HG03558 (cell line): Measurements from ENCODE around the gene DACT2.
"Not testable (repeated sequence)": the region's sequence is repeated elsewhere in the genome, so short reads cannot be mapped to it uniquely, and the experiment has no call there.

Experiments
- ATAC-seq: cut with Tn5 transposase; IDR thresholded peaks from one replicate; pipeline ENCODE4 v1.9.1; 2021; ENCODE audit warnings: moderate number of reproducible peaks; ENCODE audit not compliant: unreplicated experiment; ENCODE audit errors: extremely low read depth

Gene DACT2

DNA sequence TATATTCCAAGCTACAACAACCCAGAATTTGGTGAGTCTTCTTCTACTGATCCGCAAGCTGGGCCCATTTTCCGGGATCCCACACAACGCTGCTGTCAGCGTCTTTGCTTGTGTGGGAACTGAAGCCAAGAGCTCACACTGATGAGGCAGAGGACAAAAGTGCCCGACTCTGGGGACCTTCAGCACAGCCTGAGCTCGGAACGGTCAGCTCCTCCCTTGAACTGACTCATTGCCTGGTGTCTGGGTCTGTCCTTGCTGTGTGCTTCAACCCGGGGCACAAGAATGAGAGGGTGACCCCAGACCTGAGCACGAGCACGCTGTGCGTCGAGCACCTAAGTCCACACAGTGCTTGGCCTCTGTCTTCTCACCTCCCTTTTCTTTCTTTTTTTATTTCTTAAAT lies 33.5 kb downstream of the DACT2 start:
- ATAC-seq = no peak

DNA sequence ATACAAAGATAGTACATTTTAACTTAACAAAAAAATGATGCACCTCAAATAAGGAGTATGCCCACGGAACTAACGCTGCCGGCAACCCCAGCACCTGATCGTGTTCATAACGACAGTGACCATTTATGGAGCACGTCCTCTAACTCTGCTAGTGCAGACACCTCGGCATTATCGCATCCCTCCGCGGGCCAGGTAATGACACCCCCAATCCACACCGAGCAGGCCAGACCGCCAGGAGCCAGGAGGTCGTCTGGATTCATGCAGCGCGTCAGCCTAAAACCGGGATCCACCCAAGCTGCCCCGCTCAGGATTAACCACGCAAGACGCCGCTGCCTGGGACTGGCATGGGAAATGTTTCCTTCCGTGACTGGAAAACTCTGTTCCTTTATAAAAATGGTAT lies 34.1 kb downstream of the DACT2 start:
- no peak for ATAC-seq

DNA sequence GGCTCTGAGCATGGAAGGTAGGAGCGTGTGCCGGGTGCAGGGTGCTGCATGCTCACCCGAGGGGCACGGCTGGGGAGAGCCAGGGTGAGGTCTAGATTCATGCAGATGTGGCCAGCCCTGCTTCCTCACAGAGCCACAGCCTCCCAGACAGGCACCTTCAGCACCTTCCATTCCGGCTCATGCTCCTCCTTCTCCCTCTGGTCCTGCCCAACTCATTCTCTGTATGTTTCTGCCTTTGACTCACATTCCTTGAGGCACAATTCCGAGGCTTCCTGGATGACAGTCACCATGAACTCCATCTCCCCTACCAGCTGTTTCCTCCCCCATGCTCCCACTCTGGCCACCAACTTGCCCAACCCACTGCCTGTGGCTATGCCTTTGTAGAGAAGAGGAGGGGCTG lies 35.4 kb downstream of the DACT2 start:
- ATAC-seq = no peak

GRCh38 chr6:168283686-168284025 lies 35.9 kb downstream of the DACT2 start:
- ATAC-seq = no peak

DNA sequence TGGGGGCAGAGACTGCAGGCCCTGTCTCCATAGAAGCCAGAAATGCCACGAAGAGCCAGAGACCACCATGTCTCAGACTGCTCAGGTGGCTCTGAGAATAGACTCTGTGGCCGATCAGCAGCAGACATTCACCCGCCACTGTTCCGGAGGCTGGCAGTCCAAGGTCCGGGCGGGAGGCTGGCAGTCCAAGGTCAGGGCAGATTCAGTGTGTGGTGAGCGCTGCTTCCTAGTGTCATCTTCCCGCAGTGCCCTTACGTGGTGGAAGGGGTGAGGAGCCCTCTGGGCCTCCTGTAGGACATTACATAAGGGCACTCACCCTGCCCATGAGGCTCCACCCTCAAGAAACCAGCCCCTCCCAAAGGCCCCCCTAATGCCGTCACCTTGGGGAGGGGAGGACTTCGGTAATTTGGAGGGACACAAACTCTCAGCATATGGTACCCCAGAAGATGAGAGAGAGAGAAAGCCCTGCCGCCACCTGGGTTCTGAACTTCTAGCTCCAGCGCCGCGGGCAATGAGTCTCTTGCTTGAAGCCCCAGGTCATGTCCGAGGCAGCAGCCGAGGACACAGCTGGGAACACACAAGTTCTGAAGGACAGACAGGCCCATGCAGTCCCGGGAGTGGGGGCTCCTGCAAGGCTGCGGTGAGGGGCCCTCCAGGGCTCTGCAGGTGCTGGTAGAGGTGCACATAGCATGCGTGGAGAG lies 36.4 kb downstream of the DACT2 start:
- ATAC-seq = no peak

- ATAC-seq = no peak
These were observed 37.8 kb downstream of the DACT2 start for GRCh38 chr6:168281826-168282225.

- ATAC-seq = not testable (repeated sequence)
These were observed 38.3 kb downstream of the DACT2 start for GRCh38 chr6:168281314-168281713.

DNA sequence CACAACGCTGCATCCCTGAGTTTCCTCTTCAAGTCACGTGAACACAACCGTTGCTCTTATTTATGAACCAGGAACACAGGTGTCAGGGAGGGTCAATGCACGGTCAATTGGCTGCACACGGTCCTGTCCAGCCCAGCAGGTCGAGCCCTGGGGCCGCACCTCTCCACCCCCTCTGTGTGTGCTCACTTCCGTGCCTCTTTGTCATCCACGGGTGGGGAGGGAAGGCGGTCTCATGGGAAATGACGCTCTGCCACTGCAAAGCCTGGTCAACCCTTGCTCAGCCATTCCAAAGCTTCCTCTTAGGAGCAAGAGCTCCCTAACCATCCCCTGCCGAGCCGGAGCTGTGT lies 38.7 kb downstream of the DACT2 start:
- ATAC-seq = no peak

DNA sequence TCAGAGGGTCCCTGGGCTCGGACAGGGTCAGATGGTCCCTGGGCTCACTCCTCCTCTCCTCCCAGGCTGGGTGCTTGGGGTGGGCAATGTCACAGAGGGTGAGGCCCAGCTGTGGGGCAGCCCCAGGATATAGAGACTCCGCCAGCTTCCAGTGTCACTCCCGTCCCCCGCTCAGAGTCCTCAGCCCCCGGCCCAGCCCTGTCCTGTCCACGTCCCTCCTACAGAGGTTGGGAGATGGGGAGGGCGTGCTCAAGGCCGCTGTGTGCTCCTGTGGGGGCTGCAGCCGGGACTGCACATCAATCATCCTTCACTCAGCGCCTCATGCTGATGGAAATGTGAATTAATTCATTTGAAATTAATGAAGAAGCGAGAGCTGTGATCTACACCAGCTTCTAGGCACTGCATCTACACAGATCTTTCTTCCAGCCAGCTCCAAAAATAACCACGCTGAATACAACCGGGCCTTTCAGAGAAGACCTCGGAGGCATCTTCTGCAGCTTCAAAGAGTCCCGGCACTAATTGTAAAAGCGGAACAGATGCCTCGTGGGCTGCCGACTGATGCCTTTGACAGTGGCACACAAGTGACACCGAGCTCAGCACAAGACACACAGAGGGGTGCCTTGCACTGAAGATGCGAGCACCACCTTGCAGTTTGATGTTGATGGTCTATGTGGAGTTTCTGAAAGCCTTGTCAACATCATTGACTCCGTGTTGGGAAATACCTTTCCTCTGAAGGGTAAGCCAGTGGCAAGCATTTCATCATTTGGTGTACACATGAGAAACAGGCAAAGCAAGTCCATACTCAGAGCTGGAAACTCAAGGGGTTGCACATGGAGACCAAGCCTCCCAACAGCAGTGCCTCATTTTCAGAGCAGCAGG lies 39.3 kb downstream of the DACT2 start:
- no peak for ATAC-seq

- ATAC-seq = no peak
These were observed 40.1 kb downstream of the DACT2 start for GRCh38 chr6:168279403-168279935.

GRCh38 chr6:168278904-168279303 lies 40.7 kb downstream of the DACT2 start:
- ATAC-seq = no peak

- ATAC-seq = no peak
These were observed 42.3 kb downstream of the DACT2 start for GRCh38 chr6:168277274-168277669.

DNA sequence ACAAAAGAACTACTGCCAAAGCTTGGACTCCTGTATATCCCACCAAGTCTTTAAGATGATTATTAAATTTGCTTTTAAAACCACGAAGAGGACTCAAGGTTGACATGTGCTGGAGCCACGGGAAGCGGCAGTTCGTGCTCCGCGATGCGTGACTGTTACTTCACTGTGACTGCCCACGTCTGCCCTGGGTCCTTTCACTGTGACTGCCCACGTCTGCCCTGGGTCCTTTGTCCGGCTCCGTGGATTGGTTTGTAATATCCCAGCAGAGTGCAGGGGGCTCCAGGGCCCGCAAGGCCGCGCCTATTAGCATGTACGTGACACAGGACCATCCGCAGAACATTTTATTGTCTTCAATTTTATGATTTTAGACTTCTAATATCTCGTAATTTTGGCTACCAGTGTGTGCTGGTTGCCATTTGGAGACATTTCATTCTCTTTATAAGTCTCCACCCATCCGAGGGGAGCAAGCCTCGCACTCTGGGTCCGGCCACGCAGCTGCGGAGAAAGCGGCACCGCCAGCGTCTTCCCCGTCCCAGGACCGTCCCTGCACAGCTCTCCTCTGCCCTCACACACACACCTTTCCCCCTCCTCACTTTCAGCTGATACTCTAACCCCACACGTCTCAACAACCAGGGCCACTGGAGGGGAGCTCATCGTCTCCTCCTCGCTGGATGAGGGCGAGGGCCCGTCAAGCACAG lies 42.9 kb downstream of the DACT2 start:
- no peak for ATAC-seq

- ATAC-seq = no peak
These were observed 44.4 kb downstream of the DACT2 start for GRCh38 chr6:168275168-168275567.

GRCh38 chr6:168274037-168274952 lies 45.3 kb downstream of the DACT2 start:
- ATAC-seq = no peak

GRCh38 chr6:168273441-168274036 lies 46.0 kb downstream of the DACT2 start:
- ATAC-seq = no peak

- ATAC-seq = no peak
These were observed 46.9 kb downstream of the DACT2 start for GRCh38 chr6:168272415-168273325.

DNA sequence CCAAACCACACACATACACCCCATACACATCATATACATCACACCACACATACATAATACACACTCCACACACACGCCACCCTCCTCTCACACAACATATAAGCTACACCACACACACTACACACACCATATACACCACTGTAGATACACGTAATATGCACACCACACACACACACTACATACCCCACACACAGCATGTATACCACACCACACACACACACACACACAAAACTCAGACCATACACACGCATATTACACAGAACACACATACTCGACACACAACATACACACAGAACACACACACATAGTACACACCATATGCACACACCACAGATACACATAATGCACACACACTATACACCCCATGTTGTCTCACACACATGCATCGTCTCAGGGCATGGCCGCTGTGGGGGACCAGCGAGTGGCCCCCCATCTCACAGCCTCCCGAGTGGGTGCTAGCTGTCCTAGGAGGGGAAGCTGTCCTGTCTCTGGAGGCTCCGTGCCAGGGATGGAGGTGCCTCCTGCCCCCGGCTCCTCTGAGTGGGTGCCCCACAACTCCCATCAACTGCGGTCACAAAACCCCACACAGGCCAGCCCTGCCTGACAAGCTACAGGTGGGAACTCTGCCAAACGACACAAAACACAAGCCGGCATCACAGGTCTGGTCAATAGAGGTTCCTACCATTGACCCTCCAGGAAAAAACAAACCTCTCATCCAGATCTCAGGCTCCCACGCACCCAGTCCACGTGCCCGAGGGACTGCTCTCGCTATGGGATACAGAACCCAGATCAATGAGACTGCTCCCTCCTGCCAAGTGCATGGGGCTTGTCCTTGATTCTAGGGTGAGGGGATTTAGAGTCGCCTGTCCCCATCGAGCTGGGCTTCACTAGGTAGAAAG lies 49.1 kb downstream of the DACT2 start:
- ATAC-seq = no peak
